GM21717 (cell line): ENCODE results near the gene HIPK3.
"Not testable (repeated sequence)": the region's sequence is repeated elsewhere in the genome, so short reads cannot be mapped to it uniquely, and the experiment has no call there.

Source experiments
- ATAC-seq: cut with Tn5 transposase; IDR thresholded peaks from one replicate; pipeline ENCODE4 v1.9.1; 2021; ENCODE audit warnings: mild to moderate bottlenecking, moderate library complexity; ENCODE audit not compliant: unreplicated experiment

The HIPK3 gene

GRCh38 chr11:33296695-33297094 is 39.5 kb downstream of the HIPK3 start:
- no peak for ATAC-seq

GRCh38 chr11:33303541-33303940 is 46.4 kb downstream of the HIPK3 start:
- no peak for ATAC-seq

- not testable (repeated sequence) for ATAC-seq
Observed at GRCh38 chr11:33306821-33307220, 49.6 kb downstream of the HIPK3 start.

GRCh38 chr11:33307984-33308383 is 50.8 kb downstream of the HIPK3 start:
- no peak for ATAC-seq

GRCh38 chr11:33309118-33309517 is 51.9 kb downstream of the HIPK3 start:
- ATAC-seq, result no peak

- ATAC-seq, result no peak
Observed at GRCh38 chr11:33310720-33311500, 53.7 kb downstream of the HIPK3 start.

GRCh38 chr11:33311680-33312079 is 54.5 kb downstream of the HIPK3 start:
- no peak for ATAC-seq

GRCh38 chr11:33315822-33316221 is 58.6 kb downstream of the HIPK3 start:
- ATAC-seq, result no peak

- no peak for ATAC-seq
Observed at GRCh38 chr11:33317662-33318061, 60.5 kb downstream of the HIPK3 start.

GRCh38 chr11:33320016-33320813 is 63.0 kb downstream of the HIPK3 start:
- no peak for ATAC-seq

- ATAC-seq, result no peak
Observed at GRCh38 chr11:33320814-33321330, 63.7 kb downstream of the HIPK3 start.

- no peak for ATAC-seq
Observed at GRCh38 chr11:33321422-33321821, 64.2 kb downstream of the HIPK3 start.

GRCh38 chr11:33323421-33323820 is 66.2 kb downstream of the HIPK3 start:
- ATAC-seq, result no peak

- ATAC-seq, result no peak
Observed at GRCh38 chr11:33324302-33324985, 67.3 kb downstream of the HIPK3 start.

- no peak for ATAC-seq
Observed at GRCh38 chr11:33325451-33325850, 68.3 kb downstream of the HIPK3 start.

GRCh38 chr11:33329705-33330329 is 72.6 kb downstream of the HIPK3 start:
- no peak for ATAC-seq

GRCh38 chr11:33333816-33334215 is 76.6 kb downstream of the HIPK3 start:
- ATAC-seq, result no peak

GRCh38 chr11:33334627-33335026 is 77.4 kb downstream of the HIPK3 start:
- no peak for ATAC-seq

- no peak for ATAC-seq
Observed at GRCh38 chr11:33339247-33339646, 82.1 kb downstream of the HIPK3 start.

- ATAC-seq, result no peak
Observed at GRCh38 chr11:33344611-33345010, 87.4 kb downstream of the HIPK3 start.
